GM12878 (cell line): Measurements from ENCODE around the gene SLC2A8. TPM values are rescaled to one million over a fixed set of nuclear protein-coding genes. Genes with fewer than 3 reads are reported as not detected.

Experiments
- ATAC-seq: fragments of 200-7000 bp; cut with Tn5 transposase; 3 replicates; pipeline ENCODE4 v1.9.1; 2020; ENCODE audit warnings: mild to moderate bottlenecking, moderate library complexity
- BruUV-seq: library from RNA; stranded (reverse); fragments of 400-500 nt; replicated peaks from 2 replicates; lab custom pipeline; 2021; lab: Mats Ljungman, UMichigan
- CTCF ChIA-PET: fragments of 300-600 bp; sonication (Branson Sonifier 250); formaldehyde crosslinking; extraction: SDS; loops from one replicate; lab custom pipeline; 2021; ENCODE audit warnings: inconsistent platforms; lab: Yijun Ruan, JAX
- POLR2A ChIA-PET: fragments of 350-600 bp; formaldehyde crosslinking; extraction: SDS; loops from one replicate; lab custom pipeline; 2021; ENCODE audit warnings: inconsistent platforms; lab: Charles Lee
- RAD21 ChIA-PET: fragments of 300-600 bp; sonication (Branson Sonifier 250); formaldehyde crosslinking; loops from one replicate; lab custom pipeline; 2023; ENCODE audit warnings: antibody characterized with exemption; ENCODE audit not compliant: unreplicated experiment; lab: Charles Lee
- SMC1A ChIA-PET: fragments of 300-600 bp; sonication (Branson Sonifier 250); formaldehyde crosslinking; loops from one replicate; lab custom pipeline; 2023; ENCODE audit not compliant: unreplicated experiment, uncharacterized antibody; lab: Charles Lee
- DNase-seq: peaks from one replicate; pipeline ENCODE4 v3.0.0-alpha.2; 2011; ENCODE audit warnings: low read depth, low spot score
- FAIRE-seq: peaks from 3 replicates; lab custom pipeline; 2011; peaks lifted over from hg19 to GRCh38; lab: Jason Lieb, UNC
- H2AFZ ChIP-seq: 2 replicates; pipeline ENCODE4 v1.6.0; 2011; ENCODE audit warnings: low read depth, low read length, control low read depth; ENCODE audit not compliant: control insufficient read depth
- H3K27ac ChIP-seq: 2 replicates; pipeline ENCODE4 v1.5.1; 2011; ENCODE audit warnings: control low read depth; ENCODE audit not compliant: control insufficient read depth, insufficient read depth
- H3K27me3 ChIP-seq, 2 experiments: replicated peaks in 1 of 2; 2 replicates each; pipeline versions ENCODE4 v1.6.0 to v1.6.1; 2011; ENCODE audit warnings: low read length in 1 of 2; ENCODE audit not compliant: control insufficient read depth in 2 of 2, insufficient read depth in 2 of 2
- H3K36me3 ChIP-seq, 2 experiments: 2 replicates each; pipeline ENCODE4 v1.5.1; 2011; ENCODE audit warnings: low read length in 1 of 2; ENCODE audit not compliant: control insufficient read depth in 2 of 2, insufficient read depth in 2 of 2
- H3K4me1 ChIP-seq: 2 replicates; pipeline ENCODE4 v1.6.1; 2011; ENCODE audit warnings: mild to moderate bottlenecking, low read length, moderate library complexity, mixed read lengths; ENCODE audit not compliant: control insufficient read depth, insufficient read depth
- H3K4me2 ChIP-seq: 2 replicates; pipeline ENCODE4 v1.6.0; 2011; ENCODE audit warnings: control low read depth; ENCODE audit not compliant: control insufficient read depth, insufficient read depth
- H3K4me3 ChIP-seq: fragments of 200-600 bp; sonication (generic); 2 replicates; pipeline ENCODE4 v1.5.1; 2016
- H3K79me2 ChIP-seq: 2 replicates; pipeline ENCODE4 v1.6.0; 2011; ENCODE audit warnings: low read length; ENCODE audit not compliant: control insufficient read depth, insufficient read depth
- H3K9ac ChIP-seq: 2 replicates; pipeline ENCODE4 v1.8.0; 2011; ENCODE audit warnings: low read length, control low read depth, mixed read lengths; ENCODE audit not compliant: control insufficient read depth, insufficient read depth
- H3K9me3 ChIP-seq: replicated peaks from 3 replicates; pipeline ENCODE4 v1.5.1; 2011; ENCODE audit warnings: mild to moderate bottlenecking, low read length; ENCODE audit not compliant: control insufficient read depth, insufficient read depth
- H4K20me1 ChIP-seq: 2 replicates; pipeline ENCODE4 v1.6.0; 2011; ENCODE audit not compliant: control insufficient read depth, insufficient read depth
- CTCF ChIP-seq, 3 experiments: IDR thresholded peaks in 2 of 3; conservative IDR thresholded peaks in 1 of 3; 2 replicates each; pipeline ENCODE4 v1.5.1; 2011; ENCODE audit warnings: low read depth in 3 of 3, low read length in 3 of 3, mild to moderate bottlenecking in 3 of 3, control low read depth in 2 of 3, moderate library complexity in 2 of 3, inconsistent platforms in 1 of 3, mixed read lengths in 1 of 3; ENCODE audit not compliant: control insufficient read depth in 2 of 3, insufficient read depth in 1 of 3; ENCODE audit errors: extremely low read depth in 1 of 3
- EED ChIP-seq: sonication (generic); IDR thresholded peaks from 2 replicates; pipeline ENCODE4 v1.6.1; 2016; ENCODE audit warnings: antibody characterized with exemption, low read depth
- HDGF ChIP-seq: fragments of 450-650 bp; IDR thresholded peaks from 2 replicates; pipeline ENCODE4 v1.6.1; 2016; ENCODE audit warnings: antibody characterized with exemption
- RUNX3 ChIP-seq: IDR thresholded peaks from 2 replicates; pipeline ENCODE4 v1.6.1; 2012; ENCODE audit warnings: low read length, inconsistent platforms
- SMC3 ChIP-seq: IDR thresholded peaks from 2 replicates; pipeline ENCODE4 v1.6.1; 2011; ENCODE audit warnings: low read length, improper control_type of control experiment, borderline replicate concordance
- ZNF24 ChIP-seq: fragments of 450-650 bp; IDR thresholded peaks from 2 replicates; pipeline ENCODE4 v1.6.1; 2017; ENCODE audit warnings: antibody characterized with exemption, mild to moderate bottlenecking
- WGBS: methylation state at CpG from one replicate; pipeline ENCODE4 v1.1.6; 2016; ENCODE audit warnings: low lambda C conversion rate; ENCODE audit not compliant: insufficient replicate concordance, insufficient coverage; ENCODE audit errors: missing lambda C conversion rate; 5-methylcytosine and 5-hydroxymethylcytosine counted together
- in situ Hi-C: fragments of 300-500 bp; cut with MboI; formaldehyde crosslinking; loops from 9 replicates; pipeline ENCODE4 v1.14.3; 2018; ENCODE audit warnings: mixed read lengths
- intact Hi-C: fragments of 100-400 bp; cut with micrococcal nuclease; formaldehyde crosslinking; loops from one replicate; pipeline ENCODE4 v1.14.2; 2022; ENCODE audit not compliant: unreplicated experiment
- polyA plus RNA-seq, 11 experiments: library from polyadenylated mRNA; depleted of rRNA in 4 of 11; unstranded in 6 of 11; stranded (reverse) in 5 of 11; fragments of >200 nt; fragmentation: Nextera tagmentation in 4 of 11; fragmentation: Illumina TruSeq in 1 of 11; extraction: Ambion mirVana in 4 of 11; extraction: Trizol in 1 of 11; gene quantifications; 1 replicate in 1 of 11; 2 replicates in 10 of 11; pipeline versions ENCODE4 v1.2.1 to v1.2.3, GENCODE V29; 2011 to 2016; ENCODE audit warnings: inconsistent platforms in 2 of 11, missing spikeins in 2 of 11, low read depth in 1 of 11
- total RNA-seq, 4 experiments: library from RNA; depleted of rRNA in 3 of 4; stranded (reverse); fragments of >200 nt in 3 of 4; fragmentation: Illumina TruSeq in 1 of 4; extraction: Trizol in 1 of 4; gene quantifications; 2 replicates each; pipeline versions ENCODE4 v1.2.1 to v1.2.3, GENCODE V29; 2013 to 2021

SLC2A8 gene
- total and polyA plus RNA-seq, 10 of the 15 experiments (the other 5 are each of a cell fraction or from before 2014, with no cell fraction given): 0.31 to 22.7 (median 10.0) TPM

GRCh38 chr9:127398275-127398647 lies 1.3 kb downstream of the SLC2A8 start:
- H3K4me3 ChIP-seq: peak overlapping the region; percentile 89
- no peaks in the 10 kb centered on the region; a peak in 2 of 4 replicates for H3K36me3 ChIP-seq
- H4K20me1 ChIP-seq: no peaks in the 10 kb centered on the region
- no peaks in the 10 kb centered on the region for H3K27me3 ChIP-seq
- TF ChIP-seq HDGF (0 out of 2 replicates have a peak, but pooled peaks have one; percentile 34), RUNX3 (no peak), SMC3 (no peak), EED (0 out of 2 replicates have a peak, but pooled peaks have one; percentile 5)
- no peaks in the 10 kb centered on the region for H3K9me3 ChIP-seq
- H3K79me2 ChIP-seq: peaks cover 9% of the 10 kb centered on the region
- intact Hi-C loops (loop anchor here (5.0 kb wide), 2 partner anchors 86 to 456 kb away; no protein-coding TSS in a partner anchor), in situ Hi-C loops (loop anchor here (5.0 kb wide), 1 partner anchor 181 kb away; no protein-coding TSS in a partner anchor)
- H3K9ac ChIP-seq: peak overlapping the region; percentile 67; the same call in 1 of the 2 replicates
- POLR2A ChIA-PET: no interaction called here
- H3K4me1 ChIP-seq: peaks cover 9% of the 10 kb centered on the region
- FAIRE-seq (no peak), DNase-seq (no peak), ATAC-seq (no peak)
- no TSS peak for BruUV-seq
- SMC1A ChIA-PET: interaction anchor here (1.2 to 1.7 kb wide), 4 partner anchors 86 to 456 kb away, joined by 3 to 6 read pairs (median 4); no protein-coding TSS in a partner anchor
- H3K4me2 ChIP-seq: peak overlapping the region; percentile 93
- RAD21 ChIA-PET: interaction anchor here (1.3 kb wide), 1 partner anchor 184 kb away, joined by 4 read pairs; no protein-coding TSS in a partner anchor
- no peak overlapping the region for H3K27ac ChIP-seq
- H2AFZ ChIP-seq: no peak overlapping the region; the same call in 1 of the 2 replicates
- CTCF ChIA-PET: interaction anchor here (0.8 to 3.6 kb wide), 8 partner anchors 10 to 185 kb away, joined by 3 to 25 read pairs (median 6); no protein-coding TSS in a partner anchor
- 64% methylated on average over 5 of the region's 5 CpGs for whole genome bisulfite sequencing

GRCh38 chr9:127398715-127399400 lies 1.9 kb downstream of the SLC2A8 start:
- no peak overlapping the region for H3K9ac ChIP-seq
- ChIA-PET SMC1A (interaction anchor here (1.2 to 1.7 kb wide), 4 partner anchors 87 to 457 kb away, joined by 3 to 6 read pairs (median 4); no protein-coding TSS in a partner anchor), RAD21 (interaction anchor here (1.2 to 1.3 kb wide), 2 partner anchors 53 to 184 kb away, joined by 3 to 4 read pairs; partner anchors contain the start of genes LRSAM1 and RPL12), POLR2A (interaction anchor here (0.6 kb wide), 1 partner anchor 92 kb away, joined by 3 read pairs; no protein-coding TSS in a partner anchor), CTCF (interaction anchor here (0.8 to 3.6 kb wide), 8 partner anchors 11 to 186 kb away, joined by 3 to 25 read pairs (median 5); partner anchors contain the start of genes LRSAM1 and RPL12)
- in situ Hi-C loops: loop anchor here (5.0 kb wide), 1 partner anchor 182 kb away; no protein-coding TSS in a partner anchor
- peak overlapping the region; percentile 93 for H3K4me2 ChIP-seq
- 94% methylated on average over 13 of the region's 13 CpGs for WGBS
- TSS peak; percentile 57 for BruUV-seq
- no peaks in the 10 kb centered on the region for H4K20me1 ChIP-seq
- ATAC-seq (no peak), DNase-seq (no peak), FAIRE-seq (no peak)
- H3K79me2 ChIP-seq: peaks cover 9% of the 10 kb centered on the region
- intact Hi-C loops: loop anchor here (5.0 kb wide), 2 partner anchors 87 to 457 kb away; no protein-coding TSS in a partner anchor
- no peaks in the 10 kb centered on the region for H3K9me3 ChIP-seq
- no peak overlapping the region for H3K27ac ChIP-seq
- H3K4me1 ChIP-seq: peaks cover 9% of the 10 kb centered on the region
- H3K36me3 ChIP-seq: no peaks in the 10 kb centered on the region; a peak in 2 of 4 replicates
- peak overlapping the region; percentile 89; the same call in 1 of the 2 replicates for H3K4me3 ChIP-seq
- peak in 1 of 3 experiments; percentile 4; a peak in 1 of 6 replicates for TF ChIP-seq CTCF (IDR thresholded peaks at IDR 0.05 in 2 of 3, conservative IDR thresholded peaks at IDR 0.05 in 1 of 3; ENCODE audit: control insufficient read depth in 2 of 3, extremely low read depth in 1 of 3, insufficient read depth in 1 of 3, low read depth in 3 of 3, low read length in 3 of 3)
- TF ChIP-seq ZNF24: no peak
- no peaks in the 10 kb centered on the region for H3K27me3 ChIP-seq
- H2AFZ ChIP-seq: no peak overlapping the region
